ENCODE measurements around the gene ODAD3.
"Not testable (repeated sequence)": the region's sequence is repeated elsewhere in the genome, so short reads cannot be mapped to it uniquely, and the experiment has no call there.

DNA sequence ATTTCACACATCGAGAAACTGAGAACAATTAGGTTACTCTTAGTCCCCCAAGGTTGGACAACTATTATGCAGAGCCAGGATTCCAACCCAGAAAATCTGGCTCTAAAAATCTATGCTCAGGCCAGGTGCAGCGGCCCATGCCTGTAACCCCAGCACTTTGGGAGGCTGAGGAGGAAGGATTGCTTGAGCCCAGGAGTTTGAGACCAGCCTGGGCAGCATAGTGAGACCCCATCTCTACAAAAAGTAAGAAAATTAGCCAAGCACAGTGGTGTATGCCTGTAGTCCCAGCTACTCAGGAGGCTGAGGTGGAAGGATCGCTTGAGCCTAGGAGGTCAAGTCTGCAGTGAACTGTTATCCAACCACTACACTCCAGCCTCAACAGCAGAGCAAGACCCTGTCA lies 1.4 kb downstream of the ODAD3 start:
- TF ChIP-seq, protein P1, sequence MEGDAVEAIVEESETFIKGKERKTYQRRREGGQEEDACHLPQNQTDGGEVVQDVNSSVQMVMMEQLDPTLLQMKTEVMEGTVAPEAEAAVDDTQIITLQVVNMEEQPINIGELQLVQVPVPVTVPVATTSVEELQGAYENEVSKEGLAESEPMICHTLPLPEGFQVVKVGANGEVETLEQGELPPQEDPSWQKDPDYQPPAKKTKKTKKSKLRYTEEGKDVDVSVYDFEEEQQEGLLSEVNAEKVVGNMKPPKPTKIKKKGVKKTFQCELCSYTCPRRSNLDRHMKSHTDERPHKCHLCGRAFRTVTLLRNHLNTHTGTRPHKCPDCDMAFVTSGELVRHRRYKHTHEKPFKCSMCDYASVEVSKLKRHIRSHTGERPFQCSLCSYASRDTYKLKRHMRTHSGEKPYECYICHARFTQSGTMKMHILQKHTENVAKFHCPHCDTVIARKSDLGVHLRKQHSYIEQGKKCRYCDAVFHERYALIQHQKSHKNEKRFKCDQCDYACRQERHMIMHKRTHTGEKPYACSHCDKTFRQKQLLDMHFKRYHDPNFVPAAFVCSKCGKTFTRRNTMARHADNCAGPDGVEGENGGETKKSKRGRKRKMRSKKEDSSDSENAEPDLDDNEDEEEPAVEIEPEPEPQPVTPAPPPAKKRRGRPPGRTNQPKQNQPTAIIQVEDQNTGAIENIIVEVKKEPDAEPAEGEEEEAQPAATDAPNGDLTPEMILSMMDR (IDR thresholded peaks at IDR 0.05; ENCODE audit: borderline replicate concordance, extremely low read depth, low read length, poor library complexity, severe bottlenecking), result not testable (repeated sequence)
- not testable (repeated sequence) for TF ChIP-seq EZH2 (IDR thresholded peaks at IDR 0.05; ENCODE audit: borderline replicate concordance, low read depth, low read length, severe bottlenecking)

Data from DND-41 (cell line).